ENCODE measurements around the gene GRAMD1A.
"Not testable (repeated sequence)": the region's sequence is repeated elsewhere in the genome, so short reads cannot be mapped to it uniquely, and the experiment has no call there.

GRAMD1A gene

DNA sequence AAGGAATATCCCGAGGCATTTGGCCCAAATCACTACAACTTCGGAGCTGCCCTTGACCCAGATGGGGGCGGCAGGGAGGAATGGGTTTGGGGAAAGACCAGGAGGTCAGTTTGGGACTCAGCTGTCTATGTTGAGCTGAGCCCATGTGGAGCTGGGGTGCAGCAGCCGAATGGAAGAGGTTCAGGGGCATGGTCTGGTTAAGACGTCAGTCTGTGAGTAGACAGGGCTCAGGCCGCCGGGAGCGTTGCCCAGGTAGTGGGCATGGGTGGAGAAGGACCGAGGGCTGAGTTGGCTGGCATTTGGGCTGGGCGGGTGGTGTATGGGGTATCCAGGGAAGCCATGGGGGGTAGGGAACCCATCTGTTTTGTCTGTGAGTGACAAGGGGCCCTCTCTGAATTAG, 20.9 kb downstream of the GRAMD1A start:
- DNase-seq: no peak

DNA sequence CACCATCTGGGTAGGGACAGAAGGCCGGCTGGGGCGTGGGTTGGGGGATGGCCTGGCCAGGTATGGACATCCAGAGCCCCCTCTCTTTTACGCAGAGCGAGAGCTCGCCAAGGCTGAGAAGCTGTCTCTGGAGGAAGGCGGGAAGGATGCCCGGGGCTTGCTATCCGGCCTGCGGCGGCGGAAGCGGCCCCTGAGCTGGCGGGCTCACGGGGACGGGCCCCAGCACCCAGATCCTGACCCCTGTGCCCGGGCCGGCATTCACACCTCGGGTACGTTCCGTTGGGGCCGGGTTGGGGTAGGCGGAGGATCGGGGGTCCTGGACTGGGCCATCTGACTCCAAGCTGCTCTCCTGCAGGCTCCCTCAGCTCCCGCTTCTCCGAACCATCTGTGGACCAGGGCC, 21.5 kb downstream of the GRAMD1A start:
- DNase-seq: no peak

DNA sequence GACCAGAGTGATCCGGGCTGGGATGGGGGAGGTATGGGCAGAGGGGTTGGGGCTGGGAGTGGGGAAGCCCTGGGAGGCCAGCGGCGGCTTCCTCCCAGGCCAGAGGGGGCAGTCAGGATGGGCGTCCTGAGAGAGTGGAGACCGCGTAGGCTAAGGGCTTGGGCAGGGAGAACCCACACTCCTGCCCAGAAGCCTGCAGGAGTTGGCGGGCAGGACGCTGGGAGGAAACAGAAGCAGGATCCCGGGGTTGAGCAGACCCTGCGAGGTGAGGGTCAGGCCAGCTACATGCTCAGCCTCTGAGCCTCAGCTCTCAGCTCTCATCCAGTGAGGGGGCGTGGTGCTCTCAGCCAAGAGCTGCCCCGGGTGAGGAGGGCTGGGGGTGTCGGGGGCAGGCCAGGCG, 22.3 kb downstream of the GRAMD1A start:
- DNase-seq: no peak

DNA sequence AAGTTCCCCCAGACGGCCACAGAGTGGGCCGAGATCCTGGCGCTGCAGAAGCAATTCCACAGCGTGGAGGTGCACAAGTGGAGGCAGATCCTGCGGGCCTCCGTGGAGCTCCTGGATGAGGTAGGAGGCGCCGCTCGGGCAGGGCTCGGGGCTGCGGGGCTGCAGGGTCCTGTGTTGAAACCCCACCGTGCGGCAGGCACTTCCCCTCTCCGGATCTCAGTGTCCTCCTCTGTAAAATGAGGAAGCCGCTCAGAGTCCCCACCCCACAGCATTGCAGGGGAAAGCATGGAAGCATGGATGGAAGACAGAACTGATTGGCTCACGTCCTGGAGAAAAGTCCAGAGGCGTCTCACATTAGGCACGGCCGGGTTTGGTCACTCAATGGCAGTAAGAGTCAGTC, 23.3 kb downstream of the GRAMD1A start:
- DNase-seq: no peak

DNA sequence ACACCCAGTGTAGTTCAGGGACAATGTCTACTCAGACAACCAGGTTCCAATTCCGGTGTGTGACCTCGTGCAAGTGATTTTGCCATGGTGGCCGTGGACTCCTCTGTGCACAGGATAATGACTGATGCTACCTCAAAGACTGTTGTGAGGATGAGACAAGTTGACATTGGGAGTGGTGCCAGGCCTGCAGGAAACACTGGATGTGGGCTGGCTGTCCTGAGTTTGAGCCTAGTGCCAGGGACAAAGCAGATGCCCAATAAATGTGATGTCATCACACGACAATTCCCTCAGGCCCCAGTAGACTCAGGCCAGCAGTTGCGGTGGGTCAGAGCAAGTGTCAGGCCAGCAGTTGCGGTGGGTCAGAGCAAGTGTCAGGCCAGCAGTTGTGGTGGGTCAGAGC, 24.0 kb downstream of the GRAMD1A start:
- no peak for DNase-seq

DNA sequence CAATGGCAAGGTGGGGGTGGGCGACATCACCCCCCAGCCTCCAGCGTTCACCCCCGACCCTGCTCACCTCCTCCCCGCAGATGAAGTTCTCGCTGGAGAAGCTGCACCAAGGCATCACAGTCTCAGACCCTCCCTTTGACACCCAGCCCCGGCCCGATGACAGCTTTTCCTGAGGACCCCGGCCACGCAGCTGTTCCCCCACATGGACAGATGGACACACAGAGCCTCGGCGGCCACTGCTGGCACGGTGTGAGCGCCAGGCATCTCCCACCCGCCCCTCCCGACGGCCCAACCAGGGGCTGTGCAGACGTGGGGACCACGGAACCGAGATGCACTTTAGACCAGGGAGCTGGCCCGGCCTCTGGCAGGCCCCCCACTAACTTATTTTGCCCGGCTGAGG, 25.8 kb downstream of the GRAMD1A start:
- no peak for DNase-seq

DNA sequence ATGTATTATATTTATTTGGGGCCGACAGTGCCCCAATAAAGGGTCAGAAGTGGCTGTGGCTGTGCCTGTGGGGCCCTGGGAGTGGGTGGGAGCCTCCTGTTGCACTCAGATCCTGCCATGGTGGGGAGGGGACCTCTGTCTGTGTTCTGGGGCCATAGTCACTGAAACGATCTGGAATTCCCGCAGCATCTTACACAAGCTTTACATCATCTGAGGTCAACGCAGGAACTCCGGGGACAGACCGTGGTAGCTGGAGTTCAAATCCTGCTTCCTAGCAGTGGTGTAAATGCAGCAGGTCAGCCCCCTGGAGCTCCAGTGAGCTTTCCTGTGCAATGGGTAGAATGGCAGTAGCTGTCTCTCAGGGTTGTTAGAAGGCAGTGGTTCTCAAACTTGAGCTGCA, 26.3 kb downstream of the GRAMD1A start:
- DNase-seq: no peak

DNA sequence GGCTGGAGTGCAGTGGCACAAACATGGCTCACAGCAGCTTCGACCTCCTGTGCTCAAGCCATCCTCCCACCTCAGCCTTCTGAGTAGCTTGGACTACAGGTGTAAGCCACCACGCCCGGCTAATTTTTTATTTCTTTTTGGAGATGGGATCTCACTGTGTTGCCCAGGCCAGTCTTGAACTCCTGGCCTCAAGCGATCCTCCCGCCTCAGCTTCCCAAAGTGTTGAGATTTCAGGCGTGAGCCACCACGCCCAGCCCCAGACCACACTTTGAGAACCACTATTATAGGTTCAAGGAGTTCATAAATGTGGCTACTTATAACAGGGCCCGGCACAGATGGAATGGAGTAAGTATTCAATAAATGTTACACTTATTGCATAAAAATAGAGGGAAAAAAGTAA, 26.9 kb downstream of the GRAMD1A start:
- DNase-seq: no peak

DNA sequence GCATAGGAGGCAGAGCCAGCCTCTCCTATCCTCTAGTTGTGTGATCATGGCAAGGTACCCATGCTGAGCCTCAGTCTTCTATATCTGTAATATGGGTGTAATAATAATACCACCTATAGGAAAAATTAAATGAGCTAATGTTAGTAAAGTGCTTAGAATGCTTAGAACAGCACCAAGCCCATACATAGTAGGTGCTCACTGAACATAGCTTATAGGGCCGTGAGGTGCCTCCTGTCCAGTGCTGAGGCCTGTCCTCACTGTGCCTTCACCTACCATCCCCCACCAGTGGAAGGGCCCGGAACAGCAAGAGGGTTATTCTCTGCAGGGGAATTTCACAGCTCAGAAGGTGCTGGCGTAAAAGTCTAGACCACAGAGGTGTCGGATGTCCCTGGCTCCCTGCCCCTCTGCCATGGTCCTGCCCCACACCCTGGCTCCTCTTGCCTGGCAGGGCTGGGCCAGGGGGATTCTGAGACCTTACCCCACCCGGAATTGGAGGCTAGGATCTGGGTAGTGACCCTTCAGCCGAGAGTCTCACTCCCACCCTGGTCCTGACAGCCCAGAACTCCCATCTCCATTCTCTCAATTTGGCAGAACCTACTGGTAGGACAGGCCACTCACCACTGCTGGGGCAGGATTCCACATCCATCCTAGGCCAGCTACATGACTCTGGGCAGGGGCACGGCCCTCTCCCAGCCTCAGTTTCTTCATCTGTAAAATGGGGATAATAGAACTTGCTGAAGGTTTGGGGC, 27.9 kb downstream of the GRAMD1A start:
- no peak for DNase-seq

DNA sequence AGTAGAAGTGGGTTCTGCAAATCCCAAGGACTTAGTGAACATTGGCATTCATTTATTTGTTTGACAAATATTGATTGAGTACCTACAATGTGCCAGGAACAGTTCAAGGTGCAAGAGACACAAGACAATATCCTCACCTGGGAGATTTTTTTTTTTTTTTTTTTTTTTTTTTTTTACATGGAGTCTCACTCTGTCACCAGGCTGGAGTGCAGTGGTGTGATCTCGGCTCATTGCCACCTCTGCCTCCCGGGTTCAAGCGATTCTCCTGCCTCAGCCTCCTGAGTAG, 28.4 kb downstream of the GRAMD1A start:
- not testable (repeated sequence) for DNase-seq

DNA sequence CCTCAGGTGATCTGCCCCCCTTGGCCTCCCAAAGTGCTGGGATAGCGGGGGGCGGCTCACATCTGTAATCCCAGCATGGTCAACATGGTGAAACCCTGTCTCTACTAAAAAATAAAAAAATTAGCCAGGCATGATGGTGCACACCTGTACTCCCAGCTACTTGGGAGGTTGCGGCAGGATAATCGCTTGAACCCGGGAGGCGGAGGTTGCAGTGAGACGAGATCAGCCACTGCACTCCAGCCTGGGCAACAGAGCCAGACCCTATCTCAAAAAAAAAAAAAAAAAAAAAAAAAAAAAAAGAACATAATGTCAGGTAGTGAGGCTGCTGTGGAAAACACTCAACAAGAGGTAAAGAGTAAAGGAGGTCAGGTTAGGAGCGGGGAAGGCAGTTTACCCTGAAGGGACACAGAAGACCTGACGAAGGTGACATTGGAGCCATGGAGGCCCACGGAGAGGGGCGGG, 29.2 kb downstream of the GRAMD1A start:
- DNase-seq: not testable (repeated sequence)

DNA sequence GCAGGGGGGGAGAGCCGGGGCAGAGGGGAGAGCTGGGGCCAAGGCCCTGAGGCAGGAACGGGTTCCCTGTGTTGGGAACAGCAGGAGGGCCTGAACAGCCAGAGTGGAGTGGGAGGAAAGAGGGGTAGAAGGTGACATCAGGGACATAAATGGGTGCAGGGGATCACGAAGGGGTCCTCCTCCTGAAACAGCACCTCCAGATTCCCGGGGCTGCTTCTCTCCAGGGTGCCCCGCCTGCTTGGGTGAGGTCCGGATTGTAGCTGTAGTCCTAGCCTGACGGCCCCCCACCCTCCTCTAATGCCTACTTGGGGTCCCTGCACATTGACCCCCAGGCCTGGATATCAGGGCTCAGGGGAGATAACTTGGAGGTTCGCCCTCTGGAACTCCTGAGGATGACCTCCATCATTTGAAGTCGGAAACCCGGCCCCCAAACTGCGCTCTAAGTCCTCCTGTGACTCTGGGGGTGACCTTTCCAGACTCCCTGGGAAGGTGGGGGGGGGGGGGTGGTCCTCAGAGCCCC, 29.7 kb downstream of the GRAMD1A start:
- no peak for DNase-seq

DNA sequence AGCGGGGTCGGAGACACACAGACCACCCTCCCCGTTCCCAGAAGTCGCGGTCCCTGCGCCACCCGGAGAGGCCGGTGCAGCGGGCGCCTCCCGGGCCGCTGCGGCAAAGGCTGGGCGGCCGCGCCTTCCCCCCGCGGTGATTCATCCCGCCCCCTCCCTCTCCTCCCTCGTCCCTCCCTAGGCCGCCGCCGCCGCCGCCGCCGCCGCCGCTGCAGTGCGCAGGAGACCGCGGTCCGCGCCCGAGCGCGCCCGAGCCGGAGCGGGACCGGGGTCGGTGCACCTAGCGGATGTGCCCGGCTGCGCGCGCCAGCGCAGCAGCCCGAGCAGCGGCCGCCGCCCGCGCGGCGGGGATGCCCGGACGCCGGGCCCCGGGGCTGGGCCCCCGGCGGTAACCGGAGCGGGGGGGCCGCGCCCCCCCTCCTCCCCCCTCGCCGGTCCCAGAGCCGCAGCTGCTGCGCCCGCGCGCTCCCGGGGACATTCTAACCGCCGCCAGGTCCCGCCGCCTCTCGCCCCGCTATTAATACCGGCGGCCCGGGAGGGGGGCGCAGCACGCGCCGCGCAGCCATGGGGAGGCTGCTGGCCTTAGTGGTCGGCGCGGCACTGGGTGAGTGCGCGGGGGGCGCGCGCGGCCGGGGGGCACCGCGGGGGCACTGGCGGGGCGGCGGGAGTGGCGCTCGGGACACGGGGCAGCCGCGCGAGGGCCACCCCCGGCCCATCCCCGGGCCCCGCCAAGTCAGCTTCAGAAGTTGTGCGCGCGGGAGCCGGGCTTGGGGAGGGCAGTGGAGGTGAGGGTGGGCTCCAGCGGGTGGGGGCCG, 30.3 kb downstream of the GRAMD1A start, which contains the start of gene SCN1B:
TSS of gene SCN1B (plus strand) at position 214 of the 815 bp plus-strand sequence. CDS start at position 565, 351 bp downstream.
- no peak for DNase-seq

DNA sequence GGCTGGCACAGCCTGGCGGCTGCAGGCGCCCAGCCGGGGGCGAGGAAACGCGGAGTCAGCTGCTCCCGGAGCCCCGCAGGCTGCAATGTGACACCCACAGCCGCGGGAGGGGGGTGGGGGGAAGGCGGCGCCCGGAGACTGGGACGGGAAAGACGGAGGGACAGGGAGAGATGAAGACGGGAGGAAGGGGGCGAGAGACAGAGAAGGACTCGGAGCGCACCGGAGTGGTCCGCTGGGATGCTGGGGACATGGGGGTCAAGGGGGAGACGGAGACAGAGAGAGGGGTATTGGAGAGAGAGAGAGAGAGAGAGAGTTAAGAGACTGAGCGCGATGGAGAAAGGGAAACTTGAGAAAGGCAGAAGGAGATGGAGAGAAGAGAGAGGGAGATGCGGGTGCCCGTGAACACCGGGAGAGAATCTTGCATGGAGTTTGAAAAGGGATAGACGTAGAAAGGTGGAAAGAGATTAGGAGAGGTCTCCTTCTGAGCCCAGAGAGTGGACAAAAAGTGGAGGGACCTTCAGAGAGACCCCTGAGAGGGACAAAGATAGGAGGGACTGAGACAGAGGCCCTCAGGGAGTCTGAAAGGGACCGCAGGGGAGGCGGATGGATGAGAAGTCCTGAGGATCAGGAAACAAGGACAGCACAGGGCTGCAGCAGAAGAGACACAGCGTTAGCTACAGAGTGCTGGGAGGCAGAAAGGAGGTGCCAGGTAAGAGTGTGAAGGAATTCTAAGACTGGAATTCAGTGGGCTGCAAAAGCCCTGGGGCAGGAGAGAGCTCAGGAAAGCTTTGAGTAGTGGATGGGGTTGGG, 31.2 kb downstream of the GRAMD1A start:
- no peak for DNase-seq

DNA sequence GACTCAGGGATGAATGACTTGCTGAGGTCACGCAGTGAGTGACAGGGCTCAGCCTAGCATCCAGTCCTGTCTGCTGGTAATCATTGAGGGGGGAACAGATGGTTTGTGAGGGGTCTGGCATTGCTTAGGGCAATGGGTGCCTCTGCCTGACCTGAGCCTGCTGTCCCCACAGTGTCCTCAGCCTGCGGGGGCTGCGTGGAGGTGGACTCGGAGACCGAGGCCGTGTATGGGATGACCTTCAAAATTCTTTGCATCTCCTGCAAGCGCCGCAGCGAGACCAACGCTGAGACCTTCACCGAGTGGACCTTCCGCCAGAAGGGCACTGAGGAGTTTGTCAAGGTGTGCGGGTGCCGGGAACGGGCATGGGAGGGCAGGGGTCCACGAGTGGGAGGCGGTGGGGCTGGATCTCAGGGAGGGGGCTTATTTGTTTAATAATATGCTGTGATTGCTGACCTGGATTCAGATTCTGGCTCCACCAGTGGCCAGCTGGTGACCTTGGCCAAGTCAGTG, 32.3 kb downstream of the GRAMD1A start:
- no peak for DNase-seq

DNA sequence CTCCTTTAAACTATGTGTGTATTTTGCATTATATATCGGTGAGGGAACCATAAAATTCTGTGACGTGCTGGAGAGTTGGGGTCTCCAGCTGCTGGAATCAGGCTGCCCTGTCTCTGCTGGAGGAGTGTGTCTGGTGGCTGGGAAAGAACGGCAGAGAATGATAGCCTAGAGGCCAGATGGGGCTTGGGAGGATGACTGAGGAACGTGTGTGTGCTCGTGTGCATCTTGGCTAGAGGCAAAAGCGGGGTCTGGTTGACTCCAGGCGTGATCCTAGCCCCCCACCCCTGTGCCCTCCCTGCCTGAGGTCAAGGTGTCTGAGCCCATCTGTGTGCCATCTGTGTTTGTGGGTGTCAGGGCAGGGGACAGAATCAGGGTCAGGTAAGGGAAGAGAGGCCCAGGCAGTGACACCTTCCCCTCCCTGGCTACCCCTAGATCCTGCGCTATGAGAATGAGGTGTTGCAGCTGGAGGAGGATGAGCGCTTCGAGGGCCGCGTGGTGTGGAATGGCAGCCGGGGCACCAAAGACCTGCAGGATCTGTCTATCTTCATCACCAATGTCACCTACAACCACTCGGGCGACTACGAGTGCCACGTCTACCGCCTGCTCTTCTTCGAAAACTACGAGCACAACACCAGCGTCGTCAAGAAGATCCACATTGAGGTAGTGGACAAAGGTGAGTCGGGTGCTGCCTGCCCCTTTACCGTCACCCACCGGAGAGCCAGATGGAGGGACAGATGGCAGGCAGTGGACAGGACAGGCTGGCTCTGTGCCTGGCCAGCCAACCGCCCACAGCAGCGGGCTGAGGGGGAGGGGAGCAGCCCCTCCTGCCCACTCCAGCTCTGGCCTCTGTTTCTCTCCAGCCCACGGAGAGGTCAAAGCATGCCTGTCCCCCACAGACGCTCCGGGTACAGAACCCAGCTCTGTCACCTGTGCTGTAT, 33.2 kb downstream of the GRAMD1A start:
- no peak for DNase-seq

DNA sequence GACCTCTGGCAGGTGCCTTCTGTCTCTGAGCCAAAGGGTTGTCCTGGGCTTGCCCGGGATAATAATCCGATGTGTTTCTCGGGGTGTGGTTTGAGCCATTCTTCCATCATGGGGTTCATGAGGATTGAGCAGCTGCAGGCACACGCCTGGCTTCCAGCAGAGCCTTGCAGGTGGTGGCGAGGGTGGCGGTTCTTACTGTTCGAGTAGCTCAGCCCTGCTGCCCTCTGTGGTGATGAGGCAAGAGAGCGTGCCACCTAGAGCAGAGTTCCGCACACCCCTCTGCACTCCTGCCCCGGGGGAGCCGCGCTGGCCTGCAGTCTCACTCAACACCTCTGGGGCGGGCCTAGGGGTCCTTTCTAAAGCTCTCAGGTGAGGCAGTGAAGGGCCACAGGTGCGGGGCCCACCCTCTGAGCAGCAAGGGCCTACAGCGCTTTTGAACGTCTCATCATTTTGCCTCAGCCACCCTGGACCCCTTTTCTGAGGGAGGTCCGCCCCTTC, 33.9 kb downstream of the GRAMD1A start:
- DNase-seq: no peak

DNA sequence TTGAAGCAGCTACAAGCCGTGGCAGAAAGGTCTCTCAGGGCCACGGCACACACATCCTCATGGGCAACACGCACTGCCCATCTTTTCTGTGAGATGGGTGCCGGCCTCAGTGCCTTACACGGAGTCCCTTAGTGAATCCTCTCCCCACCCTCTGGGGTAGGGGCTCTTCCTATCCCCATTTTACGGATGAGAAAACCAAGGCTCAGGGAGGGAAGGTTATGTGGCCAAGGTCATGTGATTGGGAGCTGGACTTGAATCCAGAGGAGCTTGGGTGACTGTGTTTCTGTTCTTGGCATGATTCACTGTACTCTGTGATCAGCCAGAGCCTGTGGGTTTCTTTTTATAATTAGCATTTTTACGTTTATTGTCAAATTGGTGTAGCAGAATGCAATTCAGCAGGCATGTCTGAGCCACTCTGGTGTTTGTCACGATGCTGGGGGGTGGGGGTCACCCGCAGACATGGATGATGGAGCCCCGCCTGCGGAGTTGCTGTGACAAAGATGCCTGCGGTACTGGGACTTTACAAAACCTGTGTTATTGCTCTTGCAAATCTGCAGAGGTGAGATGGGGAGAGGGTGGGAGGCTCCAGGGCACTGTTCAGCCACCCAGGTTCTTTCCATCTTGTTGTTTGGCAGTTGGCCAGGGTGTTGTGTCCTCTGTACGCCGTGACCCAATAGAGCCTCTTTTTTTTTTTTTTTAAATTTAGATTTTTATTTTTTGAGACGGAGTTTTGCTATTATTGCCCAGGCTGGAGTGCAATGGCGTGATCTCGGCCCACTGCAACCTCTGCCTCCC, 34.7 kb downstream of the GRAMD1A start:
- no peak for DNase-seq

DNA sequence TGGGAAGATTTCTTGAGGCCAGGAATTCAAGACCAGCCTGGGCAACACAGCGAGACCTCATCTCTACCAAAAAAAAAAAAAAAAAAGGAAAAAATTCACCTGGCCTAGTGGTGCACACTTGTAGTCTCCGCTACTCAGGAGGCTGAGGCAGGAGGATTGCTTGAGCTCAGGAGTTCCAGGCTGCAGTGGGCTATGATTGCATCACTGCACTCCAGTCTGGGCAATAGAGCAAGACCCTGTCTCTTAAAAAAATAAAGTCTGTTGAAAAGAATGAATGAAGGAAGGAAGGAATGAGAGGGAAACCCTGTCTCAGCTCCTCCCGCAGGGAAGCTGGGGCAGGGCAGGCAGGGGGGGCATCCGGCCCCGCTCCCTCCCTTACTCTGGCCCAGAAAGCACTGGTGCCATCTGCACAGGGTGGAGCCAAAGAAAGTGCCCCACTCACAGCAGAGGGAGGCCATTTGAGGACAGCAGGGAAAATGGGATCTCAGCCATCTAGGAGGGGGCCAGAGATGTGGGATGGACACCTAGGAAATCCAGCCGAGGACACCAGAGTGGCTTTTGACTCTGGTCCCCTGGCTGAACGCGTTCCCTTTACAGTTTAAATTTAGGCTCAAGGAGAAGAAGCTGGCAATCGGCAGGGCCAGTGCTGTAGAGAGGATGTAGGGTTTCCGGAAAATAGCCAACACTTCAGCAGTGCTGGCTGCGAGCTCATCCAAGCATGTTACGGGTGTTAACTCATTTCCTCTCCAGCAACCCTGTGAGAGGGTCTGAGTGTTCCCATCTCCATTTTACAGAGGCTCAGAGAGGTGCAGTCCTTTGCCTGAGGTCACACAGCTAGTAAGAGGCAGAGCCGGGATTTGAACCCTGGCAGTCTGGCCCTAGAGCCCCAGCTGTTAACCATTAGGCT, 37.8 kb downstream of the GRAMD1A start:
- no peak for DNase-seq

Measured in NCI-H1417 treated with DMSO at 0.1 percent for 48 hours (cell line).